Osteocyte (in vitro differentiated cells): ENCODE data around the gene KAT6B. TPM values are rescaled to one million over a fixed set of nuclear protein-coding genes. Genes with fewer than 3 reads are reported as not detected.

Experiments used
- DNase-seq: peaks from one replicate; pipeline ENCODE4 v3.0.0; 2021; ENCODE audit warnings: mixed read lengths; ENCODE audit not compliant: unreplicated experiment; ENCODE audit errors: extremely low spot score
- H3K27ac Mint-ChIP-seq: one replicate; pipeline ENCODE4 v1.8.0; 2021; ENCODE audit warnings: mild to moderate bottlenecking, mixed read lengths; ENCODE audit not compliant: unreplicated experiment
- H3K27me3 Mint-ChIP-seq: one replicate; pipeline ENCODE4 v1.8.0; 2021; ENCODE audit warnings: mixed read lengths; ENCODE audit not compliant: unreplicated experiment
- H3K36me3 Mint-ChIP-seq: one replicate; pipeline ENCODE4 v1.8.0; 2021; ENCODE audit warnings: mixed read lengths; ENCODE audit not compliant: unreplicated experiment
- H3K4me1 Mint-ChIP-seq: one replicate; pipeline ENCODE4 v1.8.0; 2021; ENCODE audit warnings: mixed read lengths; ENCODE audit not compliant: unreplicated experiment
- H3K4me3 Mint-ChIP-seq: one replicate; pipeline ENCODE4 v1.8.0; 2021; ENCODE audit warnings: mild to moderate bottlenecking, moderate library complexity, mixed read lengths; ENCODE audit not compliant: unreplicated experiment
- H3K9me3 Mint-ChIP-seq: one replicate; pipeline ENCODE4 v1.8.0; 2021; ENCODE audit warnings: mixed read lengths; ENCODE audit not compliant: unreplicated experiment
- total RNA-seq: library from RNA; stranded (reverse); gene quantifications from 2 replicates; pipeline ENCODE4 v1.2.1, GENCODE V29; 2021
- TF ChIP-seq, protein P1 (sequence below): fragments of 200-600 bp; sonication (generic); IDR thresholded peaks from 2 replicates; pipeline ENCODE4 v1.5.0; 2021; ENCODE audit warnings: antibody characterized with exemption, mild to moderate bottlenecking, moderate library complexity

The KAT6B gene
- total RNA-seq, 1 donor from 2014 or later: 28.2 TPM

DNA sequence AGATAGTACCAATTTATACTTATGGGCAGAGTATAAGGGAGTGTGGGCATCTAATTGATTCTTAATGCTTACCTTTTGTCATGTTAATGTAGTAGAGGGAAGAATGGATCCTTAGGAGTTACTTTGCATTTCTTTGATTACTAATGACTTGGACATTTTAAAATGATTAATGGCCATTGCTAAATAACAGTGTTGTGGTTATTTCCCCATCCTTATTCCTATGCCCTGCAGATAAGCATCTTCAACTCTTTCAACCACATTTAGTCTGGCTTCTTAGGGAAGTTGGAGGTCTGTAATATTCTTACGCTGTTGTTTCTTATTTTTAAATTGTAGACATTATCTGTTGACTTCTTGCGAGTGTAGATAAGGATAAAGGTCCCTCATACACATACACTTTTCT is 37.2 kb downstream of the KAT6B start:
- no peaks in the 10 kb centered on the region for H3K4me1 Mint-ChIP-seq
- no peak overlapping the region for H3K4me3 Mint-ChIP-seq
- no peaks in the 10 kb centered on the region for H3K9me3 Mint-ChIP-seq
- H3K27ac Mint-ChIP-seq: no peak overlapping the region
- TF ChIP-seq, protein P1, sequence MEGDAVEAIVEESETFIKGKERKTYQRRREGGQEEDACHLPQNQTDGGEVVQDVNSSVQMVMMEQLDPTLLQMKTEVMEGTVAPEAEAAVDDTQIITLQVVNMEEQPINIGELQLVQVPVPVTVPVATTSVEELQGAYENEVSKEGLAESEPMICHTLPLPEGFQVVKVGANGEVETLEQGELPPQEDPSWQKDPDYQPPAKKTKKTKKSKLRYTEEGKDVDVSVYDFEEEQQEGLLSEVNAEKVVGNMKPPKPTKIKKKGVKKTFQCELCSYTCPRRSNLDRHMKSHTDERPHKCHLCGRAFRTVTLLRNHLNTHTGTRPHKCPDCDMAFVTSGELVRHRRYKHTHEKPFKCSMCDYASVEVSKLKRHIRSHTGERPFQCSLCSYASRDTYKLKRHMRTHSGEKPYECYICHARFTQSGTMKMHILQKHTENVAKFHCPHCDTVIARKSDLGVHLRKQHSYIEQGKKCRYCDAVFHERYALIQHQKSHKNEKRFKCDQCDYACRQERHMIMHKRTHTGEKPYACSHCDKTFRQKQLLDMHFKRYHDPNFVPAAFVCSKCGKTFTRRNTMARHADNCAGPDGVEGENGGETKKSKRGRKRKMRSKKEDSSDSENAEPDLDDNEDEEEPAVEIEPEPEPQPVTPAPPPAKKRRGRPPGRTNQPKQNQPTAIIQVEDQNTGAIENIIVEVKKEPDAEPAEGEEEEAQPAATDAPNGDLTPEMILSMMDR: no peak
- no peak for DNase-seq
- H3K36me3 Mint-ChIP-seq: no peaks in the 10 kb centered on the region
- no peaks in the 10 kb centered on the region for H3K27me3 Mint-ChIP-seq

DNA sequence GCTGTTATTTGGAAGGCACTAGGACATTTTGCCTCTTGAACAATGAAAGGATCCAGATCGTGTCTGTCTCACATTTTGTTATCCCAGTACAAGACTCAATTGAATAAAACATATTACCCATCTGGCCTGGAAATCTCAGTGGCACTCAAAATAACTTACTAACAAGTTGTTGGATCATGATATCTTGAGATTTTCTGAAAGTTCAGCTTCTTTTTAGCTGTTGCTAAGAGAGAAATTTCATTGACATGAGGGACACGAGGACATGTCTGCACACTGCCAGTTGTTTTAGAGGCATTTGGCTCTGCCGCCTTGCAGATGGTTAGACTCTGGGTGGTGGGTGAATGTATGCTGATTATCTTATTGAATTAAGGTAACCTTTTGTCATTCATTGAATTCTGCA is 41.0 kb downstream of the KAT6B start:
- no peaks in the 10 kb centered on the region for H3K9me3 Mint-ChIP-seq
- H3K27ac Mint-ChIP-seq: no peak overlapping the region
- H3K27me3 Mint-ChIP-seq: no peaks in the 10 kb centered on the region
- no peaks in the 10 kb centered on the region for H3K36me3 Mint-ChIP-seq
- no peaks in the 10 kb centered on the region for H3K4me1 Mint-ChIP-seq
- DNase-seq: no peak
- H3K4me3 Mint-ChIP-seq: no peak overlapping the region
- TF ChIP-seq, protein P1: no peak

DNA sequence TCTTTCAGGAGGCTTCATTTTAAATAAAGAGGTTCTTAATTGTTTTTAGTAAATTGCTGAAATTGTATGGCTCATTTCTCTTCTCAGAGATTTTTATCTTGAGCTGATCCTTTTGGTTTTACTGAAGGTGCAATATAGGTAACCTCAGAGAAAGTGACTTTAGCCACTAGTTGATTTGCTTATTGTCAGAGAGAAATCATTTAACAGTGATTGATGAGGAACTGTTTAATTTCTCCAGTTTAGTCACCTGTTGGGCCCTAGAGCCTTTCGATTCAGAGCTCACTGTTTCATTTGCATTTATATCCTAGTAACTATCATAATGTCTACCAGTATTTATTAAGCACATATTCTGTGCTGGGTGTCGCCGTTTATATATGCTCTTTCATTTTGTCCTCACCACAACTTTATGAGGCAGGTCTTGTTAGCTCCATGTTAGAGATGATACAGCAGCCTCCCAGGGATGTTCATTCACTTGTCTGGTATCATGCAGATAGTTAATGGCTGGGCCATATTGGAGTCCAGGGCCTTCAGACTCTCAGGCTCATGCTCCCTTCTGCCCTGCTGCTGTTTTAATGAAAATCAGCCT is 42.1 kb downstream of the KAT6B start:
- no peaks in the 10 kb centered on the region for H3K27me3 Mint-ChIP-seq
- no peak overlapping the region for H3K27ac Mint-ChIP-seq
- H3K9me3 Mint-ChIP-seq: no peaks in the 10 kb centered on the region
- DNase-seq: no peak
- H3K4me1 Mint-ChIP-seq: no peaks in the 10 kb centered on the region
- no peaks in the 10 kb centered on the region for H3K36me3 Mint-ChIP-seq
- H3K4me3 Mint-ChIP-seq: no peak overlapping the region
- TF ChIP-seq, protein P1: no peak

DNA sequence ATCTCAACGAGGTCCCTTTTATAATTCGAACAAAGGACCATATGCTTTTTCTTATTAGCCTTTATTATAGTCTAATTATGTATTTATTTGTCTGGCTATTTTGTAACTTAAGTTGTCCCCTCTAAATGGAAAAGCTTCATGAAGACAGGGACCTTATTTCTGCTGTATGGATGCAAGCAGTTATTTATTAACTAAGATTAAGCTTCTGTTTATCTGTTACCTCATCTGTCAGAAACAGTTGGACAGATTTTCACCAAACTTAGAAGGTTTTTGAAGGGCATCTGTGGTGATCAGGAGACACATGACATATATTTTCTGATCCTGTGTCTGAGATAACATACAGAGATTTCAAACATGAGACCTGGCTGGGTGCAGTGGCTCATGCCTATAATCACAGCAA is 43.2 kb downstream of the KAT6B start:
- Mint-ChIP-seq H3K27me3 (no peaks in the 10 kb centered on the region), H3K9me3 (no peaks in the 10 kb centered on the region), H3K27ac (no peak overlapping the region), H3K4me1 (no peaks in the 10 kb centered on the region), H3K36me3 (no peaks in the 10 kb centered on the region), H3K4me3 (no peak overlapping the region)
- DNase-seq: no peak
- TF ChIP-seq, protein P1: no peak

DNA sequence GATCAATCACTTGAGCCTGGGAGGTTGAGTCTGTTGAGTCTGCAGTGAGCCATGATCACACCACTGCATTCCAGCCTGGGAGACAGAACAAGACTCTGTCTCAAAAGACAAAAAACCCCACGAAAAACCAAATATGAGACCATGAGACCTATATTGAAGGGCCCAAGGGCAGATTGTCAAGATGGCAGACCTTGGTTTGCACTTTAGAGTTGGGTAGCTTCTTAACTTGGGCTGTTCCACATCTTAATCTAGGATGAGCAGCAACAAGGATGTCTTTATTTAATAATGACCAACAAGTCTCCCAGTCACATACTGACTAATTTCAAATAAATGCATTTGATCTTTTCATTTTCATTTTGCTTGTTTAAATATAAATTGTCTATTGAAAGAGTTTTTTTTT is 43.8 kb downstream of the KAT6B start:
- Mint-ChIP-seq H3K9me3 (no peaks in the 10 kb centered on the region), H3K27me3 (no peaks in the 10 kb centered on the region), H3K27ac (no peak overlapping the region), H3K36me3 (no peaks in the 10 kb centered on the region), H3K4me3 (no peak overlapping the region), H3K4me1 (no peaks in the 10 kb centered on the region)
- DNase-seq: no peak
- TF ChIP-seq, protein P1: no peak
